Breast epithelium (tissue), 3 donors: ENCODE measurements around the gene LMTK3.

ENCODE experiments used
- POLR2A ChIP-seq: fragments of 450-650 bp; IDR thresholded peaks from one replicate; pipeline ENCODE4 v1.6.1; 2016; ENCODE audit warnings: antibody characterized with exemption, mild to moderate bottlenecking, moderate library complexity
- TF ChIP-seq, protein P1 (sequence below), 3 donors: fragments of 450-650 bp; IDR thresholded peaks; one replicate each; pipeline ENCODE4 v1.5.1; 2016 to 2017; ENCODE audit warnings: antibody characterized with exemption in 3 of 3, mild to moderate bottlenecking in 3 of 3, moderate library complexity in 3 of 3

DNA sequence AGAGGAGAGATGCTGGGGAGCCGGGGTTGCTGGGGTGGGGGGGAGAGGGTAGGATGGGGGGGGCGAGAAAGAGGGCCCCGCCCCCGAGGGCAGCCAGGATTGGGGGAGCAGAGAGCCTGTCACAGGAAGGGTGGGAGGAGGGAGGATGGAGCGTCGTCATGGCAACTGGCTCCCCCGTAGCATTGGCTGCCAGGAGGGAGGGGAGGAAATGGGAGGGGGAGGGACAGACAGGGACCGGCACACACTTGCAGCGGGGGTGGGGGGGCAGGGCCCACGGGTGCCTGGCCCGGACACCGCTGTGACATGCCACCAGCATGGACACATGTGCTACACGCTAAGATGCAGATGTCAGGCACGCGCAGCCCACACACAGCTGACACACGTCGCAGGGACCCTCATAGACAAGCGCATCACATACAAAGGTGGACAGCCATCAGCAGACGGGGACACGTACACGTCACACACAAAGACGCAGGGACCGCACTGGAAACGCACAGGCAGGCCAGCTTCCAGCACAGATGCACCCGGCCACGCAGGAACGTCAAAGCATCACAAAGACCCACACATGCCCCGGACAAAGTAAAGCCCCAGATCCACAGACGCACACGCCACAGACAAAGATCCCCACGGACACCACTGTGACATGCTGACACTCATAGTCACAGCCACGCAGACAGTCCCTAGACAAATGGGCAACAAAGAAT is at the start of gene LMTK3:
- no peak for TF ChIP-seq POLR2A
- TF ChIP-seq, protein P1, sequence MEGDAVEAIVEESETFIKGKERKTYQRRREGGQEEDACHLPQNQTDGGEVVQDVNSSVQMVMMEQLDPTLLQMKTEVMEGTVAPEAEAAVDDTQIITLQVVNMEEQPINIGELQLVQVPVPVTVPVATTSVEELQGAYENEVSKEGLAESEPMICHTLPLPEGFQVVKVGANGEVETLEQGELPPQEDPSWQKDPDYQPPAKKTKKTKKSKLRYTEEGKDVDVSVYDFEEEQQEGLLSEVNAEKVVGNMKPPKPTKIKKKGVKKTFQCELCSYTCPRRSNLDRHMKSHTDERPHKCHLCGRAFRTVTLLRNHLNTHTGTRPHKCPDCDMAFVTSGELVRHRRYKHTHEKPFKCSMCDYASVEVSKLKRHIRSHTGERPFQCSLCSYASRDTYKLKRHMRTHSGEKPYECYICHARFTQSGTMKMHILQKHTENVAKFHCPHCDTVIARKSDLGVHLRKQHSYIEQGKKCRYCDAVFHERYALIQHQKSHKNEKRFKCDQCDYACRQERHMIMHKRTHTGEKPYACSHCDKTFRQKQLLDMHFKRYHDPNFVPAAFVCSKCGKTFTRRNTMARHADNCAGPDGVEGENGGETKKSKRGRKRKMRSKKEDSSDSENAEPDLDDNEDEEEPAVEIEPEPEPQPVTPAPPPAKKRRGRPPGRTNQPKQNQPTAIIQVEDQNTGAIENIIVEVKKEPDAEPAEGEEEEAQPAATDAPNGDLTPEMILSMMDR (IDR thresholded peaks at IDR 0.05), result no peak
